OCI-M2 (cell line): ENCODE measurements around the gene MRPL52.
"Not testable (repeated sequence)": the region's sequence is repeated elsewhere in the genome, so short reads cannot be mapped to it uniquely, and the experiment has no call there.

ENCODE experiments used
- DNase-seq: peaks from one replicate; lab custom pipeline; 2025; ENCODE audit not compliant: unreplicated experiment; lab: John Stamatoyannopoulos, UW

MRPL52 gene

DNA sequence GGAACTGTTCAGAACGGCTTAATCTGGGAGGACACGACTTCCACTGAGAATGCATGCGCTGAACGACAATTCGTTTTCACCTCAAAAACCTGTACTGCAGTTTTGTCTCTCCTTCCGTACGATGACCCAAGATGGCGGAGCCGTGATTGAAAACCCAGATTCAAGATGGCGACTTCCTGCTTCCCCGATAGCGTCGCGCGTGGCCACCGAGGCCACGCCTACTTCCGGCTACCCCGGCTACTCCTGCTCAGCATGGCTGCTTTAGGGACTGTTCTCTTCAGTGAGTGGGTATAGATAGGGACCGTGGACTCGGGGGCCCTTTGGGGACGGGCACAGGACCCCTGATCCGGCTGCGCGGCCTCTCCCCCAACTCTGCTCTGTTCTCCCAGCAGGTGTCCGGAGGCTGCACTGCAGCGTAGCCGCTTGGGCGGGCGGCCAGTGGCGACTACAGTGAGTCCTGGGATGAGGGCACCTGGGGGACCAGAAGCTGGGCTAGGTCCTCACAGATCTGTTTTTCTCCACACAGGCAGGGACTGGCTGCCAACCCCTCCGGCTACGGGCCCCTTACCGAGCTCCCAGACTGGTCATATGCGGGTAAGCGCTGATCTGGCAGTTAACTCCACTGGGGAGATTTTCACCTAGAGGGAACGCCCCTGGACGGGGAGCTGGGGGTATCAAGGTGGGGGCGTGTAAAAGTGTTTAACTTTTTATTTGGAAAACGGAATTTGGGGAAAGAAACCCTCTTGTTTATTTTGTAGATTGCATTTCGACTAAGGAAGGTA, at the start of gene MRPL52:
Gene MRPL52 (plus strand): TSS at position 227 of the 782 bp plus-strand sequence. CDS start 26 bp downstream, at position 253.
- DNase-seq = peak; percentile 73

DNA sequence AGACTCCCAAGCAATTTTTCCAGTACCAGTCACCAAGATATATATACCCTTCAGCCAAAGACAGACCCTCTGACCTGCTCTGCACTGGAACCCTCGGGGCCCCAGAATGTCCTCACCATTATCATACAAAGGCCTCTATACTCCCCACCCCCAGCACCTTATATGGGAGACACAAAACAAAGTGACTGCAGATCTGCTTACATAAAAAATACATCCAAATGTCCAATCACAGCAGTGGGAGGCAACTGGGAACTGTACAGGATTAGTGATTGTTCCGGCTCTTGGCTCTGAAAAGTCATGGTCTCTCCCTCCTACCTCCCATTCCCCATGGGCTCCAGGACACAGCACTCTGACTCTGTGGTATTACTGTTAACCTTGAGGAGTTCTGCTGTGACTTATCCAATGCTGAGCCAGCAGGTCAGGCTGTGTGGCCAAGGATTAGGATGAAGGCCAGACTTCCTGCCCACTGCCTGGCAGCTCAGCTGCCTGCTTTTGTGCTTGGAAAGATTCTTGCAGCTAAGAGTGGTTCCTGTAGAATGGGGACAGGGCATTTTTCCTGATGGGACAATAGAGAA, 49.5 kb upstream of the MRPL52 start:
- no peak for DNase-seq

DNA sequence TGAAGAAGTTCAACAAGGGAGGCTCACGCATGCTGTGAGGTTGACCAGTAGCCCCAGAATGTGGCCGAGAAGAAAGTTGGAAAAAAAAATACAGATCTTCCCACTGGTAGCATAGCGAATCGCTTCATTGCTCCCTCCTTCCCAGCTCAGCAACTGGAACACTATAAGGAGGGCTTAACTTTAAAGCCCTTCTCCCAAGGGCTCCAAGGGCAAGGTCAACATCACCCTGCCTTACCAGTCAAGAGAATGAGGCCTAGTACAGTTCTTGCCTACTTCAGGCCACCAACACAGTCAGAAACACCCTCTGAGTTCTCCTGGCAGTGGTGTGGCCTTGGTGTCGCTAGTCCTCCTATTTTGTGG, 48.8 kb upstream of the MRPL52 start:
- DNase-seq = no peak

DNA sequence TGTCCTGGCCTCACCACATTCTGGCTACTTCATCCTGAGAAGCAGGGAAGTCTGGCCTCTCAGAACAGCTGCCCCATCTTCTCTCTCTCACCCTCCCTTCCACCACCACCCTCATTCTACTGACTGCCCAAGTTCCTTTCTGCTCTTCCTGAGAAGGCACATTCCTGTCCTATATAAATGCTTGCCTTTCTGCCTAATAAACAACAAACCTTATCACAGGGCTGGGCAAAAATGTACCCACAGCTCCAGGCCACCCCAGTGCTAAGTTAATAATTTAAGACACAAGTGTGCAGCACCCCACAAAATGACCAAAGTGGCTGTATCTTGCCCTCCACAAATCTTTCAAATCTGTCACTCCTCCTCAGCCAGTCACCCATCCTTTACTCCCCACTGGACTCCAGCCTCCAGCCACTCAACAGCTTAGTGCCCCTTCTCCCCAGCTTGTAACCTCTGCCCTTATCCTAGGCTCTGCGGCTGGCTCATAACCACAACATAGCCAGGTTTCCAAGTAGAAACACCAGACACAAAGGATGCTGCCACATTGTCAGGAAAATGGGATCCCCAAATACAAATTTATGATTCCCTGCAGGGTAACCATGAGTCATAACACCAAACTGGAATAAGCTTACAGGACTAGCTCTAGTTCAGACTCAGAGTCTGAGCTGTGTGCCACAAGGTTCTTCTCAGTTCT, 48.2 kb upstream of the MRPL52 start:
- DNase-seq = no peak

DNA sequence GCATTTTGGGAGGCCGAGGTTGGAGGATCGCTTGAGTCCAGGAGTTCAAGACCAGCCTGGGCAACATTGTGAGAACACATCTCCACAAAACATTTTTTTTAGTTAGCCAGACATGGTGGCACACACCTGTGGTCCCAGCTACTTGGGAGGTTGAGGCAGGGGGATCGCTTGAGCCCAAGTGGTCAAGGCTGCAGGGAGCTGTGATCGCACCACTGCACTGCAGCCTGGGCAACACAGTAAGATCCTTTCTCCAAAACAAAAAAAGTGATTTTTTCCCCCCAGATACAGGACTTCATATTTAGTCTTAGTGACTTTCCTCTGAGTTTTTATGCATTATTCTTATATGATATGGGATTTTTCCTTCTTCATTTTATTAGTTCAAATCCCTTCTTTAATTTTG, 43.0 kb upstream of the MRPL52 start:
- DNase-seq = no peak

DNA sequence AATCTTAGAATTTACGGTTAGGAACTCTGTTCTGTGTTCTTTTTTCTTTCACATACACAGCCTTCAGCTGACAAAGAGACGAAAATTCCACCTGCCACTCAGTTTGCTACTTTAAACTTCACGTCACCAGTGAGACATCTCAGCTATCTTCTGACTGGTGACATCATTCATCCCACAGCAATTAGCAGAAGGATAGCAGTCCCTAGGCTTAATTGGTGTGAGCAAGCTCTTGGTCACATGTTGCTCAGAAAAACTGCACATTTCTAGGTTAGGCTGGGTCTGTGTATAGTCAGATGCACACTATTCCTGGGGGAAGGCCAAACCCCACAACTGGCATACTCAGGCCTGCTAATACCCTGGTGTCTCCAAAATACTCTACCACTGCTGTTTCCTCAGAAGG, 38.4 kb upstream of the MRPL52 start:
- no peak for DNase-seq

DNA sequence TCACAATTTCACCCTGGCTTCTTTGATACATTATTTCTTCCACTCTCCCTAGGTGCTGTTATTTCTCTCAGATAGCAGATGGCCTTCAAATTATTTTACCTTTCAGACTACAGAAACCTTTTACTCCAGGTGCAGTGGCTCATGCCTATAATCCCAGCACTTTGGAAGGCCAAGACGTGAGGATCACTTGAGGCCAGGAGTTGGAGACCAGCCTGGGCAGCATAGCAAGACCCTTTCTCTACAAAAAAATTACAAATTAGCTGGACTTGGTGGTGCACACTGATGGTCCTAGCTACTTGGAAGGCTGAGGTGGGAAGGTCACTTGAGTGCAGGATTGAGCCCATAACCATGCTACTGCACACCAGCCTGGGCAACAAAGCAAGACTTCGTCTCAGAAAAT, 37.5 kb upstream of the MRPL52 start:
- DNase-seq = no peak

DNA sequence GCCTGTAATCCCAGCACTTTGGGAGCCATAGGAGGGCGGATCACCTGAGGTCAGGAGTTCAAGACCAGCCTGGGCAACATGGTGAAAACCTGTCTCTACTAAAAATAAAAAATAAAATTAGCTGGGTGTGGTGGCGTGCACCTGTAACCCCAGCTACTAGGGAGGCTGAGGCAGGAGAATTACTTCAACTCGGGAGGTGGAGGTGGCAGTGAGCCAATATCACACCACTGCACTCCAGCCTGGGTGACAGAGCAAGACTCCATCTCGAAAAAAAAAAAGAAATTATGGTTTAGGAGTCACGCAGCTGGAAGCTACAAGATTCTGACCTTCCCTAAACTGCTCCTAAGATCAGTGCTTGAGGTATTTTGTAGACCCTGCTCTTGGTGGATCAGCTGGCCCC, 36.1 kb upstream of the MRPL52 start:
- DNase-seq = not testable (repeated sequence)

DNA sequence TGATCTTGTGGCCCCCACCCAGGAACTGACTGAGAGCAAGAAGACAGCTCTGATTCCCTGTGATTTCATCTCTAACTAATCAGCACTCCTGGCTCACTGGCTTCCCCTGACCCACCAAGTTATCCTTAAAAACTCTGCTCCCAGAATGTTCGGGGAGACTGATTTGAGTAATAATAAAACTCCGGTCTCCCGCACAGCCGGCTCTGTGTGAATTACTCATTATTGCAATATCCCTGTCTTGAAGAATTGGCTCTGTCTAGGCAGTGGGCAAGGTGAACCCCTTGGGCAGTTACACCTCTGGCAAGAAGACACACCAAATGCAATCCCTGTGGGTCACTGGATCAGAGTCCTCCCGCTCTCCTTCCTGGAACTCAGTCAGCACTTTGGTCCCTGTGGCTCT, 35.7 kb upstream of the MRPL52 start:
- DNase-seq = no peak

DNA sequence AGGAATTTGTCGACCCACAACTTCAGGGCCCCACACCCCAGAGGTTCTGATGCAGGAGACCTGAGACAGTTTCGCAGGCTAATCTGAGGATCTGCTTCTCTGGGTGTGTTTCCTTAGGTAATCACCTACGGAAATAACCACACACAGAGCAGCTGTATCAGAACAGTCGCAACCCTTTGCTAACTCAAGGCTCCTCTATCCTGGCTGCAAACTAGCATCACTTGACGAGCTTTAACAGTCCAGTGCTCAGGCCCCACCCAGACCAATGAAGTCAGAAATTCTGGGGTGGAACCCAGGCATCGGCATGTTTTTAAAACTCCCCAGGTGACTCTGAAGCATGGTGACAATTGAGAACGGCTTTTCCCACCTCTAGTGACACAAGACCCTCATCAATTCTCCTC, 35.1 kb upstream of the MRPL52 start:
- no peak for DNase-seq

DNA sequence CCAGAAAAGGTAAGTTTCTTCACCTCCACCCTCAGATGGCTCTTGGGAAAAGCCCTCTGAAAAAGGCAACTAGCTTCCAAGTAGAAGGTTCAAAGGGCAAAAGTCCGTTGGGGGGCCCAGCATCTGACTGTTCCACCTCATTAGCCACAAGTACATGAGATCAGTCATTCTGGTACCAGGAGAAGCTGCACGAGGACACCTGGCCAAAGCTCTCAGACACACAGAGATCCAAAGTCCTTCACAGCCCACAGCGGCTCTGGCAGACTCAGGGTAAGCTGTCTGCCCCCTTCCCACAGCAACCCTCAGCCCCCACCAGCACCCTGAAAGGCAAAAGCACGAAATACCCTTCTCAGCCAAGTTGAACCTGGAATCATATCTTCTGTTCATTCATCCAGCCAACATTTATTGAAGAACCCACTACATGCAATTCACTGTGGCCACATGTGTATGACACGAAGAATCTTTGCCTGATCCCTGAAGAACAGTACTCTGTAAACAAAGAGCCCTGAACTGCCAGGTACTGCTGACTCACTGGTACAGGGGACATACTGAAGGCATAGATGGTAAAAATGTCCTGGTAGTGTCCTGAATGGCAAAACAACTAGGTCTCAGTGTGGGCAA, 33.5 kb upstream of the MRPL52 start:
- no peak for DNase-seq

DNA sequence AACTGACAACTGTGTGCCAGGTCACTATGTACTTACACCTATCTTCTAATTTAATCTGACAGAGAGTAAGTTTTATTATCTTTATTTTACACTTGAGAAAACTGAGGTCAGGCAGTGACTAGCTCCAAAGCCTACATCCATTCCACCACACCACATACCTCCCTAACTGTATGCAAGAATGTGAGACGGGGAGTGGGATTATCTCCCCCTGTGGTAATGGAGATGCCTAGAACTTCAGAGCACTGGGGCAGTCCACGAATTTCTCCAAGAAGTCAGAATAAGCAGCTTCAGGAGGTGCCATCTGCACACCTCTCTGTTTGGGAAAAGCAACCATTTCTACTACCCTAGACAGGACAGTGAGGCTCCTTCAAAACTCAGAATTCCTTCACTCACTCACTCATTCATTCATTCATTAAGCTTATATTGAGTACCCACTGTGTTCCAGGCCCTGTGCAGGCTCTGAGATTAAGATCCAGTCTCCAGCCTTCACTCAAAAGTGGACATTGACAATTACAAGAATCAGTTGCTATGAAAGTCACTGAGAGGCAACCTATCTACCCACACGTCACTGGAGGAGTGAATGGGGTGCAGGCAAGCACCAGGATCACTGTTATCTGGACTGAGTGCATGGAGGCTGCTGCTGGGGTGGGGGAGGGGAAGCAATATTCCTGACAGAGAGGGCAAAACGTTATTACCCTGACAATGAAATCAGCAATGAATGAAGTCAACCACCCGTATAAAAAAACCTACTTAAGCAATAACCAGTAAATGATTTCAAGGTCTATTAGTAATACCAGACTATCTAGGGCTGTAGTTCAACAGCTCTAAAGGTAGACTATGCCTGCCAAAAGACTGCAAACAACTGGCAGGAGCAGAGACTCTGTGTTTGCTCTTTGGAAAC, 32.4 kb upstream of the MRPL52 start:
- DNase-seq = no peak

DNA sequence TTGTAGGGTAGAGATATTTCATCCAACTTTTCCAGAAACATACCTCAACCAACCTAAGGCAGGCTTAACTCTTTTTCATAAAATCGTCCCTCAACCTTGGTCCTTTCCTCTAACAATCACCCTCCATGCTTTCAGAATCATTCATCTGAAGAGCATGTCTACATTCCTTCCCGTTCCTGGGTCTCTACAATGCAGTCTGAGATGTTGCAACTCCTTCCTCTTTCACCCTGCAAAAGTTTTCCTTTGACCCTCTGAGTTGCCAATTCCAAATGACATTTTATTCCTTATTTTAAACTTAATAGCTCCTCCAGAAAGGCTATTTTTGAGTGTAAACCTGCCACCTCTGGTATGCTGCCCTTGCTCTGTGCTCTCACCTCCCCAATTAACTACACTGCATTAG, 31.2 kb upstream of the MRPL52 start:
- no peak for DNase-seq

DNA sequence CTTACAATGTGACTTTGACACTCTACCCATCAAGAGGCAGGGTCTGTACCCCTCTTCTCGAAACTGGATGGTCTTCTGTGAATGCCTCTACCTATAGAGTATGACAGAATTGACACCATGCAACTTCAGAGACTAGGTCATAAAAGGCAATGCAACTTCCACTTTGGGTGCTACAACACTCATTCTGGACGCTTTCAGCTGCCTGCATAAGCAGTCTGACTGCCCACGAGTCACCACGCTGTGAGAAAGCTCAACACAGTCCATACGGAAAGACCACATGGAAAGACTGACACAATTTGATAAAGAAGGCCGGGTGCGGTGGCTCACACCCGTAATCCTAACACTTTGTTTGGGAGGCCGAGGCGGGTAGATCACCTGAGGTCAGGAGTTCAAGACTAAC, 29.3 kb upstream of the MRPL52 start:
- DNase-seq = no peak

DNA sequence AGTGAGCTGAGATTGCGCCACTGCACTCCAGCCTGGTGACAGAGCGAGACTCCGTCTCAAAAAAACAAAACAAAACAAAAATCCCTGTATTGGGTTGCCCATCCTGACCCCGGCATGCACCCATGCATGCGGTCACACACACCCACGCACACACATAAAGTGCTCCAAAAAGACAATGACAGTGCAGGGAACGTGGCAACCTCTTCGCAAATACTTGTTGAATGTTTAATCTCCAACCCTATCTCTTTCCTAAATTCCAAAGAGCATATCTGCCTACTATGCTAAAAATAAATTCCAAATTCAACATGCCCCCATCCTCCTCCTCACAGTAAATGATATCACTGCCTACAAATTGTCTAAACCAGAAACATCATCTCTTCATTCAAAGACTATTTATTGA, 28.0 kb upstream of the MRPL52 start:
- DNase-seq = no peak

DNA sequence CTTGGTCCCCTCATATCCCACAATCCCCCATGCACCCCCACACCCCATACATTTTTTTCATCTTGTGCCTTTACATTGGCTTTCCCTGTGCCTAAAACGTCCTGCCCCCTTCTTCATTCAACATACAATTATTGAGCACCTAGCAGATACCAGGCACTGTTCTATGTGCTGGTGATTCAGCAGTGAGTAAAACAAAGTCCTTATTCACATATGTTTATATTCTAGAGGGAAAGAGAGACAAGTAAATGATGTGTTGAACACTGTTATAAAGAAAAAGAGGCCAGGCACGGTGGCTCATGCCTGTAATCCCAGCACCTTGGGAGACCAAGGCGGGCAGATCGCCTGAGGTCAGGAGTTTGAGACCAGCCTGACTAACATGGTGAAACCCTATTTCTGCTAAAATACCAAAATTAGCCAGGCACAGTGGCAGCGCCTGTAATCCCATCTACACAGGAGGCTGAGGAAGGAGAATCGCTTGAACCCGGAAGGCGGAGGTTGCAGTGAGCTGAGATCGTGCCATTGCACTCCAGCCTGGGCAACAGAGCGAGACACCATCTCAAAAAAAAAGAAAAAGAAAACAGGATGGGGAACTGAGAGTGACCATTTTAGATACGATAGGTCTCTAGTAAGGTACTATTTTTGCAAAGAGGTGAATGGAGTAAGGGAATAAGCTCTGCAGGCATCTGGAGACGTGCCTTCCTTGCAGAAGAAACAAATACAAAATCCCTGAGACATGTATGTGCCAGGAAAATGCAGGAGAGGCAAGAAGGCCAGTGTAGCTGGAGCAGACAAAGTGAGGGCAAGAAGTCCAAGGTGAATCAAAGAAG, 26.6 kb upstream of the MRPL52 start:
- DNase-seq = no peak

DNA sequence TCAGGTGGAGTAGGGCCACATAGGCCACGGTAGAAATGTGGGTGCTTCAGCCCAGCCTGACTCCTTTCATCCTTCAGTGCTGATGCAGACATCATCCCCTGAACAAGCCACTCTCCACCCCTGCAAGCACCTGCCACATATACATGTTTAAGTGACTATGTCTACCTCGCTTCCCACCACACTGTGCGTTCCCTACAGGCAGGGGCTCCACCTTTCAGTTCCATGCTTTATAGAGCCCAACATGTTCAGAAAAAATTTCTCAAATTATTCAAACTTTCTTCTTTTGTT, 26.1 kb upstream of the MRPL52 start:
- no peak for DNase-seq

DNA sequence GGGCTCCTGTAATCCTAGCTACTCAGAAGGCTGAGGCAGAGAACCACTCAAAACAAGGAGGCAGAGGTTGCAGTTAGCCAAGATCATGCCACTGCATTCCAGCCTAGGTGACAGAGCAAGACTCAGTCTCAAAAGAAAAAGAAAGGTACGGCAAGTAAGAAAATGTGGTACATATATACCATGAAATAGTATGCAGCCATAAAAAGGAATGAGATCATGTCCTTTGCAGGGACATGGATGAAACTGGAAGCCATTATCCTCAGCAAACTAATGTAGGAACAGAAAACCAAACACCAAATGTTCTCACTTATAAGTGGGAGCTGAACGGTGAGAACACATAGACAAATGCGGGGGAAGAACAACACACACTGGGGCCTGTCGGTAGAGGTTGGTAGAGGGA, 24.5 kb upstream of the MRPL52 start:
- not testable (repeated sequence) for DNase-seq

DNA sequence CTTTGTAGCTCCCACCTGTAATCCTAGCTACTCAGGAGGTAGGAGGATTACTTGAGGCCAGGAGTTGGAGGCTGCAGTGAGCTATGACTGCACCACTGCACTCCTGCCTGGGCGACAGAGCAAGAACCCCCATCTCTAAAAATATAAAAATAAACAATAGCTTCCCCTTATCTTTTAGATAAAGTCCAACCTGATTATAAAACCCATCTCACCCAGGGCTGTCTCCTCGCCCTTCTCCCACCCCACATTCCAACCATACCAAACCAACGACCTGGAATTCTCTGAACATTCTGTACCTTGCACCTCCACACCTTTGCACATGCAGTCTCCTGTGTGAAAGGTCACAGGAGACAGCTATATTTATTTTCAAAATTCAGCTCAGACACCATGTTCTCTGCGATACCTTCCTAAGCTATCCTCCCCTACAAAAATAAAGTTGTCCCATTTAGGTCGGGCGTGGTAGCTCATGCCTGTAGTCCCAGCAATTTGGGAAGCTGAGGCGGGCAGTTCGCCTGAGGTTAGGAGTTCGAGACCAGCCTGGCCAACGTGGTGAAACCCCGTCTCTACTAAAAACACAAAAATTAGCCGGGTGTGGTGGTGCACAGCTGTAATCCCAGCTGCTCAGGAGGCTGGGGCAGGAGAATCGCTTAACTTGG, 22.1 kb upstream of the MRPL52 start:
- no peak for DNase-seq
